ENCODE data around the gene ERAS. TPM values are rescaled to one million over a fixed set of nuclear protein-coding genes. Genes with fewer than 3 reads are reported as not detected.
"Not testable (repeated sequence)": the region's sequence is repeated elsewhere in the genome, so short reads cannot be mapped to it uniquely, and the experiment has no call there.

Gene ERAS
- polyA plus RNA-seq, 6 donors from 2014 or later: 0.51 to 0.92 TPM; not detected in 4

DNA sequence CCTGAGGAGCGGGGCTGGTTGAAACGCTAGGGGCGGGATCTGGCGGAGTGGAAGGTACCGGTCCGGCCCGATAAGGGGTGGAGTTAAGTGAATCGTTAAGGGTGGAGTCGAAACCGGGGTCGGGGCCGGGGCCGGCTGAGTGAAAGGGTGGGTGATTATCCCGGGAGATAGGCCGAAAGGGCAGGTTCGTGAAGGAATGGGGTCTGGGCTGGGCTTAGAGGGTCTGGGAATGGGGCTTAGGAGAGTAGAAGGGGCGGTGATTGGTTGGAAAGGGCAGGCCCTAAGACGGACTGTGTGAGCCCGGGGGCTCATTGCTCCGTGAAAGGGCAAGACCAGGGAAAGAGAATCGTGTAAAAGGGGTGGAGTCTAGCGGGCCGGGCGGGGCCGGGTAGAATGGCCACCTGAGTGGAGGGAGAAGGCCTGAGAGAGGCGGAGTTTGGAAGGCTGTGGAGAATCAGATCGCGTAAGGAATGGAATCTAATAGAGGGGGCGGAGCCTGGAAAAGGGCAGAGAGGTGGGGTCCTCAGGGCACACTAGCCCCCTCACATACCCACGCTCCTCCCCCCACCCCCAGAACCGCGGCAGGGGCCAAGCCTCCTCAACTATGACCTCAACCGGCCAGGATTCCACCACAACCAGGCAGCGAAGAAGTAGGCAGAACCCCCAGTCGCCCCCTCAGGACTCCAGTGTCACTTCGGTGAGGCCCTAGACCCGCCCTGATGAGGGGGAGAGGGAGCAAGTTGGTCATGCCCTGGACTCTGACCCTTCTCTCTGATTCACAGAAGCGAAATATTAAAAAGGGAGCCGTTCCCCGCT lies 24.0 kb upstream of the ERAS start:
- peak; percentile 23 to 29 for ATAC-seq (ENCODE audit: low read depth in 2 of 2)

DNA sequence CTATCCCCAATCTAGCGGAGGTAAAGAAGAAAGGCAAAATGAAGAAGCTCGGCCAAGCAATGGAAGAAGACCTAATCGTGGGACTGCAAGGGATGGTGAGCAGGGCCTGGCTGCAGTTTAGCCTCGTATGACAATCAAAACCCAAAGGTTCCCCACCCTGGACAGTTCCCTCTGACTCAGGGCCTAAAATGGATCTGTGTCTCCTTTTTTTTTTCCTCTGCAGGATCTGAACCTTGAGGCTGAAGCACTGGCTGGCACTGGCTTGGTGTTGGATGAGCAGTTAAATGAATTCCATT lies 23.5 kb upstream of the ERAS start:
- Mint-ChIP-seq H3K9me3 (peaks cover 0 to 2% (median 0%) of the 10 kb centered on the region in 7 donors), H3K36me3 (peaks cover 0 to 5% of the 10 kb centered on the region in 2 donors), H3K4me3 (peak overlapping the region; percentile 72 to 98 (median 94)), H3K27ac (peak overlapping the region in 5 of 6 donors; percentile 69 to 98 (median 80)), H3K27me3 (peaks cover 0 to 5% (median 0%) of the 10 kb centered on the region in 3 donors), H3K4me1 (peaks cover 10 to 17% (median 17%) of the 10 kb centered on the region in 3 donors)
- DNase-seq (no peak), ATAC-seq (ENCODE audit: low read depth in 2 of 2) (no peak)

More for the DNA sequence above, 24.0 kb upstream of the ERAS start:
- Mint-ChIP-seq H3K36me3 (peaks cover 0 to 5% of the 10 kb centered on the region in 2 donors), H3K9me3 (peaks cover 0 to 2% (median 0%) of the 10 kb centered on the region in 7 donors), H3K4me1 (peaks cover 10 to 17% (median 17%) of the 10 kb centered on the region in 3 donors), H3K27ac (peak overlapping the region; percentile 97 to 100 (median 98)), H3K4me3 (peak overlapping the region; percentile 88 to 98 (median 95)), H3K27me3 (peaks cover 0 to 5% (median 0%) of the 10 kb centered on the region in 3 donors)
- no peak for DNase-seq

DNA sequence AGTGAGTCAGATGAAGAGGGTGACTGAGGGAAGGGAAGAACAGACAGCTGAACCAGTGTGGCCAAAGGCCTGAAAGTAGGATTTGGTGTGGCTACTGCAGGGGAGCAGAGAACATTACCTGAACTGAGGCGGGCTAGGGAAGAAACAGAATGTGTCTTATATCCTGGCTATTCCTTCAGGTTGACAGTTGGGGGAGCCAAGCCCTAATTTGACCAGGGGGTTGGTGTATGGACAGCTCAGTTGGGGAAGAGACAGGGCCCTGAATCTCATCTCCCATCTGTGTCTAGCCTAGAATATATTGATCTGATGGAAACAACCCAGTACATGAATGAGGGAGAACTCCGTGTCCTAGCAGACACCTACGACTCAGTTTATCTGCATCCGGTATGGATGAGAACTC lies 20.2 kb upstream of the ERAS start:
- H3K4me1 Mint-ChIP-seq: peaks cover 10 to 11% (median 10%) of the 10 kb centered on the region in 3 donors
- peaks cover 0 to 5% of the 10 kb centered on the region in 2 donors for H3K36me3 Mint-ChIP-seq
- H3K9me3 Mint-ChIP-seq: peaks cover 0 to 2% (median 0%) of the 10 kb centered on the region in 7 donors
- no peak overlapping the region for H3K4me3 Mint-ChIP-seq
- no peak overlapping the region for H3K27ac Mint-ChIP-seq
- peaks cover 0 to 5% (median 0%) of the 10 kb centered on the region in 3 donors for H3K27me3 Mint-ChIP-seq
- ATAC-seq (ENCODE audit: low read depth in 2 of 2): no peak
- no peak for DNase-seq

DNA sequence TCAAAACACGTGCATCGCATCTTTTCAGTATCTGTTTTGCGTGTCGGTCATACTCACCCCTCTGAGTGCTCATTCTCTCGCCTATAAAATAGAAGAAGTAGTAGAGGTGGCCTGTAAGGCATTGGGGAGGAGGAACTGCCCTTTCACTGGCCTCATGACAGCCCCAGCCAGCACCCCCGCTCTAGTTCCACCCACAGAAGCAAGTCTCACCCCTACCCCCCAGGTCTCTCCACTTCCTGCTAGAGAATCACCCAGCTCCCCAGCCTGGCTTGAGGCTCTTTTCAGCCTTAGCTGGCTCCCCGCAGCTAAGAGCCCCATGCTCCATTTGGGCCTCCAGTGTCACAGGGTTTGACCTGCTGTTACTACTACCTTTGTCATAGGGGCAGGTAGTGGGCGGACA lies 12.7 kb upstream of the ERAS start:
- Mint-ChIP-seq H3K4me1 (peaks cover 0 to 3% (median 0%) of the 10 kb centered on the region in 3 donors), H3K27ac (peak overlapping the region in 2 of 6 donors; percentile 60 to 97), H3K27me3 (no peaks in the 10 kb centered on the region), H3K9me3 (peaks cover 0 to 1% (median 0%) of the 10 kb centered on the region in 7 donors), H3K36me3 (no peaks in the 10 kb centered on the region), H3K4me3 (no peak overlapping the region)
- no peak for ATAC-seq (ENCODE audit: low read depth in 2 of 2)
- no peak for DNase-seq

DNA sequence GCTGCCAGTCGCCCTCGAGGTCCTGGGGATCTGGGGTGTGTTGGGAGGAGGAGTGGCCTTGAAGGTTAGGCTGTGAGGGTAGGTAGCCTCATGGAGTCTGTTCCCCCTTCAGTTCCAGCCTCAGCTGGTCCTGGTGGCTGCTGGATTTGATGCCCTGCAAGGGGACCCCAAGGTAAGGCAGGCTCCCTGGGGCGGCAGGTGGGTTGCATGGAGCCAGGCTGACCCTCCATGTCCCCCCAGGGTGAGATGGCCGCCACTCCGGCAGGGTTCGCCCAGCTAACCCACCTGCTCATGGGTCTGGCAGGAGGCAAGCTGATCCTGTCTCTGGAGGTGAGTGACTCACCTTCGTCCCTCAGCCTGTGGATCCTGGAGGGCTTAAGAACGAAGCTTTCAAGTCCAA lies 11.6 kb upstream of the ERAS start:
- no peak for DNase-seq
- H3K4me3 Mint-ChIP-seq: no peak overlapping the region
- H3K36me3 Mint-ChIP-seq: peaks cover 0 to 3% of the 10 kb centered on the region in 2 donors
- no peak overlapping the region for H3K27ac Mint-ChIP-seq
- peaks cover 0 to 3% (median 0%) of the 10 kb centered on the region in 3 donors for H3K4me1 Mint-ChIP-seq
- no peak for ATAC-seq (ENCODE audit: low read depth in 2 of 2)
- no peaks in the 10 kb centered on the region for H3K27me3 Mint-ChIP-seq
- H3K9me3 Mint-ChIP-seq: peaks cover 0 to 1% (median 0%) of the 10 kb centered on the region in 7 donors

DNA sequence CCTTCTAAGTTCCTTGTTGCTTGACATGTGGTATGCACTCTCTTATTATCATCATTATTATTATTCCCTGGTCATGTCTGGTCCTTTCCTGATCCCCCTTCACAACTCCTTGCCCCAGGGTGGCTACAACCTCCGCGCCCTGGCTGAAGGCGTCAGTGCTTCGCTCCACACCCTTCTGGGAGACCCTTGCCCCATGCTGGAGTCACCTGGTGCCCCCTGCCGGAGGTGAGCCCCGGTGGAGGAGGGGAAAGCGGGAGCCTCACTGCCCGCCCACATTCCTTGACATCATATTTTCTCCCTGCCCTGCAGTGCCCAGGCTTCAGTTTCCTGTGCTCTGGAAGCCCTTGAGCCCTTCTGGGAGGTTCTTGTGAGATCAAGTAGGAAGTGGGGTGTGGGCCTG lies 11.0 kb upstream of the ERAS start:
- Mint-ChIP-seq H3K4me1 (peaks cover 0 to 3% (median 0%) of the 10 kb centered on the region in 3 donors), H3K9me3 (peaks cover 0 to 1% (median 0%) of the 10 kb centered on the region in 7 donors), H3K4me3 (no peak overlapping the region), H3K27ac (no peak overlapping the region), H3K36me3 (peaks cover 0 to 8% of the 10 kb centered on the region in 2 donors), H3K27me3 (no peaks in the 10 kb centered on the region)
- no peak for ATAC-seq (ENCODE audit: low read depth in 2 of 2)
- DNase-seq: no peak

DNA sequence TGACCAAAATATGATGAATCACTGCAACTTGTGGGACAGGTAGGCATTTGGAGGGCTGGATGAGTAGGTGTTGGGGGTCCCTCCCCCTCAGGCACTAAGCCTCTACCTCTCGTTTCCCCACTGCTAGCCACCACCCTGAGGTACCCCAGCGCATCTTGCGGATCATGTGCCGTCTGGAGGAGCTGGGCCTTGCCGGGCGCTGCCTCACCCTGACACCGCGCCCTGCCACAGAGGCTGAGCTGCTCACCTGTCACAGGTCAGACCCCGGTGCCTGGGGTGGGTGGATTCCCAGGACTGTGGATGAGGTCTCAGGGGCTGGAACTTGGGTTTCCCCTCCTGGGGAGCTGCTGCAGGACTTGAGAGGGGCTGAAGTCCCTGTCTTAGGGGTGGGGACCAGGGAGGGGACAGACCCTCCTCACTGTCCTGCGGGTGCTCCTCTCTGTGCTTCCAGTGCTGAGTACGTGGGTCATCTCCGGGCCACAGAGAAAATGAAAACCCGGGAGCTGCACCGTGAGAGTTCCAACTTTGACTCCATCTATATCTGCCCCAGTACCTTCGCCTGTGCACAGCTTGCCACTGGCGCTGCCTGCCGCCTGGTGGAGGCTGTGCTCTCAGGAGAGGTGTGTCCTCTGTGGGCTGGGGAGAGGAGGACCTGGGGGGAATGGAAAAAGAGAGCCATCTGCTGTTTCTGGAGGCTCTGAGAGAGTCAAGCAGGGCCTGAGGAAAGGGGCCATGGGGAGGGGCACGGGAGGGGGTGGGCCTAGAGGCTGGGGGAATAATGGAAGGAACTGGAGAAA lies 10.1 kb upstream of the ERAS start:
- H3K27ac Mint-ChIP-seq: no peak overlapping the region
- ATAC-seq (ENCODE audit: low read depth in 2 of 2): no peak

DNA sequence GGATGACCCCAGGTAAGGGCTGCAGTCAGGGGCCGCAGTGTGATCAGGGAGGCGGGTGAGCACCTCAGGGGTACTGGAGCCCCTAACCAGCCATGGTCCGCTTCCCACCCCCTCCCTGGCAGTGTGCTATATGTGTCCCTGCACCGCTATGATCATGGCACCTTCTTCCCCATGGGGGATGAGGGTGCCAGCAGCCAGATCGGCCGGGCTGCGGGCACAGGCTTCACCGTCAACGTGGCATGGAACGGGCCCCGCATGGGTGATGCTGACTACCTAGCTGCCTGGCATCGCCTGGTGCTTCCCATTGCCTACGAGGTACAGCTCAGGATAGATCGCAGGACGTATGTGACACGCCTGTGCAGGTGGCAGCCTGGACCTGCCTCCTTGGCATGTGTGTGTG lies 8.2 kb upstream of the ERAS start:
- Mint-ChIP-seq H3K4me3 (no peak overlapping the region), H3K9me3 (peaks cover 0 to 1% (median 0%) of the 10 kb centered on the region in 7 donors), H3K4me1 (no peaks in the 10 kb centered on the region), H3K27ac (no peak overlapping the region), H3K36me3 (peaks cover 0 to 8% of the 10 kb centered on the region in 2 donors), H3K27me3 (no peaks in the 10 kb centered on the region)
- ATAC-seq (ENCODE audit: low read depth in 2 of 2) (no peak), DNase-seq (no peak)

More for the DNA sequence above, 10.1 kb upstream of the ERAS start:
- peaks cover 0 to 8% of the 10 kb centered on the region in 2 donors for H3K36me3 Mint-ChIP-seq
- peaks cover 0 to 3% (median 0%) of the 10 kb centered on the region in 3 donors for H3K4me1 Mint-ChIP-seq
- peak overlapping the region in 1 of 8 donors; percentile 84 for H3K4me3 Mint-ChIP-seq
- no peak for DNase-seq
- peaks cover 0 to 1% (median 0%) of the 10 kb centered on the region in 7 donors for H3K9me3 Mint-ChIP-seq
- no peaks in the 10 kb centered on the region for H3K27me3 Mint-ChIP-seq

DNA sequence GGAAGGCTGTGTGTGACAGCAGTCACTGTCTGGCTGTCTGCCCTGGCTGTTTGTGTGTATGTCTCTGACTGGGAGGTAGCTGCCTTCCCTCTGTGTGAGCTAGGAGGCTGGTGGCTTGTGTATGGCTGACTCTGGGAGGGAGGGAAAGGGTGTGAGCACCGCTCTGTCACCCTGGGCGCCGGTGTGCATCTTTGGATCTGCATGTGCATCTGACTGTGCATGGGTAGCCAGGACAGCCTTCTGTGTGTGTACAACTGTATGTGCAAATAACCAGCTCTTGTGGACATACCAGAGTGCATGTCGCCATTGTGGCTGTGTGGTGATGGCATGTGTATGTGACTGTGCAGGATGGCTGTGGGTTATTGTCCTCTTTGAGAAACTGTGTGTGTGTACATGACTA lies 7.4 kb upstream of the ERAS start:
- Mint-ChIP-seq H3K9me3 (peaks cover 0 to 1% (median 0%) of the 10 kb centered on the region in 7 donors), H3K27ac (peak overlapping the region in 1 of 6 donors; percentile 92), H3K4me1 (no peaks in the 10 kb centered on the region), H3K4me3 (no peak overlapping the region), H3K27me3 (no peaks in the 10 kb centered on the region), H3K36me3 (peaks cover 0 to 9% of the 10 kb centered on the region in 2 donors)
- ATAC-seq (ENCODE audit: low read depth in 2 of 2) (no peak), DNase-seq (no peak)

DNA sequence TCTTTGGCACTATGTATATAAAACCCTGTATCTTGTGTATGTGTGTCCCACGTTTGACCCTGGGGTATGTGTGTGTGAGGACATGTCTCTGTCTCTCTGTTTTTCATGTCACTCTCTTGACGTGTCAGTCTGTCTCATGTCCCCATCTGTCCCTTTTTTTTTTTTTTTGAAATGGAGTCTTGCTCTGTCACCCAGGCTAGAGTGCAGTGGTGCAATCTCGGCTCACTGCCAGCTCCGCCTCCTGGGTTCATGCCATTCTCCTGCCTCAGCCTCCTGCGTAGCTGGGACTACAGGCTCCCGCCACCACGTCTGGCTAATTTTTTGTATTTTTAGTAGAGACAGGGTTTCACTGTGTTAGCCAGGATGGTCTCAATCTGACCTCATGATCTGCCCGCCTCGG lies 6.9 kb upstream of the ERAS start:
- not testable (repeated sequence) for H3K4me1 Mint-ChIP-seq; H3K4me3 Mint-ChIP-seq; H3K27me3 Mint-ChIP-seq; ATAC-seq (ENCODE audit: low read depth in 2 of 2); H3K9me3 Mint-ChIP-seq; DNase-seq; H3K27ac Mint-ChIP-seq
- H3K36me3 Mint-ChIP-seq: peaks cover 0 to 14% of the 10 kb centered on the region in 2 donors

DNA sequence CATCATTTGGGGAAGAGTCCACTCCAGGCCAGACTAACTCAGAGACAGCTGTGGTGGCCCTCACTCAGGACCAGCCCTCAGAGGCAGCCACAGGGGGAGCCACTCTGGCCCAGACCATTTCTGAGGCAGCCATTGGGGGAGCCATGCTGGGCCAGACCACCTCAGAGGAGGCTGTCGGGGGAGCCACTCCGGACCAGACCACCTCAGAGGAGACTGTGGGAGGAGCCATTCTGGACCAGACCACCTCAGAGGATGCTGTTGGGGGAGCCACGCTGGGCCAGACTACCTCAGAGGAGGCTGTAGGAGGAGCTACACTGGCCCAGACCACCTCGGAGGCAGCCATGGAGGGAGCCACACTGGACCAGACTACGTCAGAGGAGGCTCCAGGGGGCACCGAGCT lies 3.3 kb upstream of the ERAS start:
- Mint-ChIP-seq H3K4me3 (no peak overlapping the region), H3K27ac (no peak overlapping the region), H3K9me3 (peaks cover 0 to 4% (median 0%) of the 10 kb centered on the region in 7 donors), H3K4me1 (peaks cover 5 to 9% (median 6%) of the 10 kb centered on the region in 3 donors), H3K27me3 (peaks cover 3 to 10% (median 9%) of the 10 kb centered on the region in 3 donors), H3K36me3 (peaks cover 0 to 21% of the 10 kb centered on the region in 2 donors)
- DNase-seq (no peak), ATAC-seq (ENCODE audit: low read depth in 2 of 2) (no peak)

DNA sequence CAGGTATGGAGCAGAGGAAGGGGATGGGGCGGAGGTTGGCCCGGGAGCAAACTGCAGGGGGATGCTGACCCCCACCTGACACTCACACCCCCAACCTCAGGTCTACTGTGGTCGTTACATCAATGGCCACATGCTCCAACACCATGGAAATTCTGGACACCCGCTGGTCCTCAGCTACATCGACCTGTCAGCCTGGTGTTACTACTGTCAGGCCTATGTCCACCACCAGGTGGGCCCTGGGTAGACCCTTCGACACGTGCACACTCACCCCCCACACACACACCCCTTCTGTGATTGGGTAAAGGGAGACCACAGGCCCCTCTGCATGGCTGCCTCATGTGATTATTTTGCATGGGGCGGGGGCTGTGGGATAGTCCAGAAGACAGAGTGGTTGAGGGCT lies 2.2 kb upstream of the ERAS start:
- H3K4me3 Mint-ChIP-seq: no peak overlapping the region
- H3K4me1 Mint-ChIP-seq: peaks cover 5 to 9% (median 6%) of the 10 kb centered on the region in 3 donors
- H3K27ac Mint-ChIP-seq: no peak overlapping the region
- peaks cover 0 to 4% (median 0%) of the 10 kb centered on the region in 7 donors for H3K9me3 Mint-ChIP-seq
- H3K36me3 Mint-ChIP-seq: peaks cover 0 to 21% of the 10 kb centered on the region in 2 donors
- peaks cover 13 to 19% (median 16%) of the 10 kb centered on the region in 3 donors for H3K27me3 Mint-ChIP-seq
- no peak for ATAC-seq (ENCODE audit: low read depth in 2 of 2)
- no peak for DNase-seq

DNA sequence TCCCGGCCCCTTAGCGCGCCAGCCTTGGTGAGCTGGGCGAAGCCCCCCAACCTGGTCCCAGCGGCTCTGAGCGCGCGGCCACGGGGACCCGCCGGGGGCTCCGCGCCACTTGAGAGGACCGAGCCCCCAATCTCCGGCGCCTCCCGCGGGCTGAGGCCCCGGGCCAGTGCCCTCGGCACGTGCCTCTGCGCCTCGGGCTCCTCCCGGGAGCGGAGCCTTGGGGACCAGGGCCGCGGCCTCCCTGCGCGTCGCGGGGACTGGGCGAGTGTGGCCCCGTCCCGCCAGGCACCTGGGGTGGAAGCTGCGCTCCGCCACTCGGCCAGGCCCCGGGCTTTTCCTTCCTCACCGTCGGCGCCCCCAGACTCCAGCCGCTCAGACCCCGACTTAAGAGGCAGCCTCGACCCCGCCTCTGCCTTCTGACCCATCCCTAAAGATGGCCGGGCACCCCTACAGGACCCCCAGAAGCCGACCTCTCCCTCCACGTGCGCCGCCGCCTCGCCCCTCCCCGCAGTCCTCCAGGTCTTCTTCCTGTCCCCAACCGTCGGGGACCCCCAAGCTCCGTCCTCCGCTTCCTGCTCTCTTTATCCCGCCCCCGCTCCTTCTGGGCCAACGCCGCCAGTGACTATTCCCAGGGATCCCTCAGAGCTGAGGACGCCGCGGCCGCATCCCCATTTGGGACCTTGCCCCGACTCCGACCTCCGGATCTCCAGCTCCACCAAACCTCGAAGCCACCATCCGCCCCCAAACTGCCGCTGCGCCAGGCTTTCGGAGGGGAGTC lies 752 bp downstream of the ERAS start:
- DNase-seq (no peak), ATAC-seq (ENCODE audit: low read depth in 2 of 2) (peak in 1 of 2 donors; percentile 11)
- Mint-ChIP-seq H3K4me1 (peaks cover 5 to 9% (median 6%) of the 10 kb centered on the region in 3 donors), H3K36me3 (peaks cover 0 to 14% of the 10 kb centered on the region in 2 donors), H3K4me3 (peak overlapping the region in 7 of 8 donors; percentile 56 to 85 (median 76)), H3K9me3 (peaks cover 0 to 4% (median 0%) of the 10 kb centered on the region in 7 donors), H3K27ac (no peak overlapping the region), H3K27me3 (peaks cover 23 to 35% (median 29%) of the 10 kb centered on the region in 3 donors)

All from naive B cell (primary cell).